HepG2 (cell line): ENCODE results near the gene ZBTB32. TPM values are rescaled to one million over a fixed set of nuclear protein-coding genes. Genes with fewer than 3 reads are reported as not detected.

Experiments
- AKAP8 ChIP-seq: sonication (generic); formaldehyde crosslinking; IDR thresholded peaks from 2 replicates; pipeline ENCODE4 v1.5.1; 2020; ENCODE audit warnings: mild to moderate bottlenecking, missing genetic modification reagents
- ELF1 ChIP-seq: sonication (generic); formaldehyde crosslinking; IDR thresholded peaks from 2 replicates; pipeline ENCODE4 v1.4.0; 2020; ENCODE audit warnings: missing genetic modification reagents
- ETV5 ChIP-seq: IDR thresholded peaks from 2 replicates; pipeline ENCODE4 v1.6.1; 2018; ENCODE audit warnings: missing biosample characterization, missing genetic modification reagents, inconsistent platforms, borderline replicate concordance
- IRX3 ChIP-seq: sonication (generic); formaldehyde crosslinking; IDR thresholded peaks from 2 replicates; pipeline ENCODE4 v1.8.1; 2023; ENCODE audit warnings: mild to moderate bottlenecking, low read depth, missing genetic modification reagents, borderline replicate concordance
- NAIF1 ChIP-seq: sonication (generic); formaldehyde crosslinking; IDR thresholded peaks from 2 replicates; pipeline ENCODE4 v1.5.0; 2020; ENCODE audit warnings: mild to moderate bottlenecking, missing genetic modification reagents, borderline replicate concordance
- NONO ChIP-seq, 2 experiments: fragments of 450-650 bp in 1 of 2; sonication (generic) in 1 of 2; formaldehyde crosslinking in 1 of 2; IDR thresholded peaks in 1 of 2; conservative IDR thresholded peaks in 1 of 2; 2 replicates each; pipeline versions ENCODE4 v1.6.1 to v1.8.0; 2017 to 2022; ENCODE audit warnings: mild to moderate bottlenecking in 1 of 2, missing genetic modification reagents in 1 of 2, moderate library complexity in 1 of 2
- ZKSCAN5 ChIP-seq: sonication (generic); formaldehyde crosslinking; IDR thresholded peaks from 2 replicates; pipeline ENCODE4 v1.5.1; 2020; ENCODE audit warnings: mild to moderate bottlenecking, missing genetic modification reagents
- ZSCAN29 ChIP-seq: sonication (generic); formaldehyde crosslinking; conservative IDR thresholded peaks from 2 replicates; pipeline ENCODE4 v1.4.0; 2020; ENCODE audit warnings: mild to moderate bottlenecking, missing genetic modification reagents
- polyA plus RNA-seq, 8 experiments: library from polyadenylated mRNA; depleted of rRNA in 3 of 8; stranded (reverse) in 7 of 8; unstranded in 1 of 8; fragments of >200 nt; fragmentation: Illumina TruSeq in 4 of 8; extraction: Trizol in 4 of 8; gene quantifications; 2 replicates each; pipeline versions ENCODE4 v1.2.1 to v1.2.3, GENCODE V29; 2011 to 2016; ENCODE audit warnings: low read depth in 4 of 8, missing spikeins in 1 of 8, mixed read lengths in 1 of 8; ENCODE audit not compliant: insufficient read depth in 1 of 8
- total RNA-seq, 5 experiments: library from RNA; depleted of rRNA; stranded (reverse); fragments of >200 nt; fragmentation: Illumina TruSeq; extraction: Trizol; gene quantifications; 2 replicates each; pipeline ENCODE4 v1.2.3, GENCODE V29; 2016; ENCODE audit warnings: low read depth in 1 of 5
- TF ChIP-seq, protein P1 (sequence below): sonication (generic); formaldehyde crosslinking; IDR thresholded peaks from 2 replicates; pipeline ENCODE4 v1.4.0; 2020; ENCODE audit warnings: missing genetic modification reagents, borderline replicate concordance
- TF ChIP-seq, protein P2 (sequence below): sonication (generic); formaldehyde crosslinking; IDR thresholded peaks from 2 replicates; pipeline ENCODE4 v1.5.0; 2020; ENCODE audit warnings: missing genetic modification reagents
- TF ChIP-seq, protein P3 (sequence below): sonication (generic); formaldehyde crosslinking; conservative IDR thresholded peaks from 2 replicates; pipeline ENCODE4 v1.8.0; 2022; ENCODE audit warnings: missing genetic modification reagents
- TF ChIP-seq, protein P4 (sequence below): IDR thresholded peaks from 2 replicates; pipeline ENCODE4 v1.6.1; 2012; ENCODE audit warnings: low read length, improper control_type of control experiment
- TF ChIP-seq, protein P5 (sequence below): sonication (generic); formaldehyde crosslinking; IDR thresholded peaks from 2 replicates; pipeline ENCODE4 v1.5.1; 2020; ENCODE audit warnings: mild to moderate bottlenecking, moderate library complexity, missing genetic modification reagents

The ZBTB32 gene
- total and polyA plus RNA-seq, 2 of the 13 experiments (the other 11 are each of a cell fraction or from before 2014, with no cell fraction given), result not detected

DNA sequence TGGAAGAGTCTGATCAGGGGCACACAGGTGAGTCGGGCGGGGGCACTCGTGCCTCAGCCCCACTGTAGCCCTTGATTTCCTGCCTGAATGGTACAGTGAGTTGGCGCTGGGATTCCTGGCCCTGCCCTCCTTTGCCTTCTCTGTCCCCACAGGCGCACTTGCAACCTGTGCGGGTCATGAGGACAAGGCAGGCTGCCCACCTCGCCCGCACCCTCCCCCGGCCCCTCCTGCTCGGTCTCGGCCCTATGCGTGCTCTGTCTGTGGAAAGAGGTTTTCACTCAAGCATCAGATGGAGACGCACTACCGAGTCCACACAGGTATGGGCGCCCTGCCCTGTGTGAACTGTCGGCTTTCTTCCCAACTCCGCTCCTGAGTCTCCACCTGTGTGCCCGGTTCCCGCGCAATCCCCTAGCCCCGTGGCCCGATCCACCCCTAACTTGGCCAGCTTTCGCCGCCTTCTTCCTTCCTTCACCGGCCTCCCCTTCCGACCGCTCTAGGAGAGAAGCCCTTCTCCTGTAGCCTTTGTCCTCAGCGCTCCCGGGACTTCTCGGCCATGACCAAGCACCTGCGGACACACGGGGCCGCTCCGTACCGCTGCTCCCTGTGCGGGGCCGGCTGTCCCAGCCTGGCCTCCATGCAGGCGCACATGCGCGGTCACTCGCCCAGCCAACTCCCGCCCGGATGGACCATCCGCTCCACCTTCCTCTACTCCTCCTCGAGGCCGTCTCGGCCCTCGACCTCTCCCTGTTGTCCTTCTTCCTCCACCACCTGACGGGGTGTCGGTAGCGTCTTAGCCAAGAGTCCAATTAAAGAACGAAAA, 11.8 kb downstream of the ZBTB32 start (continued):
- 0 out of 2 replicates have a peak, but pooled peaks have one; percentile 34 for TF ChIP-seq ZKSCAN5 (CRISPR knock-in tag)
- TF ChIP-seq IRX3 (CRISPR knock-in tag), result no peak
- TF ChIP-seq NAIF1 (CRISPR knock-in tag), result peak; percentile 11; the same call in 1 of the 2 replicates
- TF ChIP-seq ETV5 (CRISPR knock-in tag), result no peak; the same call in 1 of the 2 replicates
- TF ChIP-seq, protein P1, sequence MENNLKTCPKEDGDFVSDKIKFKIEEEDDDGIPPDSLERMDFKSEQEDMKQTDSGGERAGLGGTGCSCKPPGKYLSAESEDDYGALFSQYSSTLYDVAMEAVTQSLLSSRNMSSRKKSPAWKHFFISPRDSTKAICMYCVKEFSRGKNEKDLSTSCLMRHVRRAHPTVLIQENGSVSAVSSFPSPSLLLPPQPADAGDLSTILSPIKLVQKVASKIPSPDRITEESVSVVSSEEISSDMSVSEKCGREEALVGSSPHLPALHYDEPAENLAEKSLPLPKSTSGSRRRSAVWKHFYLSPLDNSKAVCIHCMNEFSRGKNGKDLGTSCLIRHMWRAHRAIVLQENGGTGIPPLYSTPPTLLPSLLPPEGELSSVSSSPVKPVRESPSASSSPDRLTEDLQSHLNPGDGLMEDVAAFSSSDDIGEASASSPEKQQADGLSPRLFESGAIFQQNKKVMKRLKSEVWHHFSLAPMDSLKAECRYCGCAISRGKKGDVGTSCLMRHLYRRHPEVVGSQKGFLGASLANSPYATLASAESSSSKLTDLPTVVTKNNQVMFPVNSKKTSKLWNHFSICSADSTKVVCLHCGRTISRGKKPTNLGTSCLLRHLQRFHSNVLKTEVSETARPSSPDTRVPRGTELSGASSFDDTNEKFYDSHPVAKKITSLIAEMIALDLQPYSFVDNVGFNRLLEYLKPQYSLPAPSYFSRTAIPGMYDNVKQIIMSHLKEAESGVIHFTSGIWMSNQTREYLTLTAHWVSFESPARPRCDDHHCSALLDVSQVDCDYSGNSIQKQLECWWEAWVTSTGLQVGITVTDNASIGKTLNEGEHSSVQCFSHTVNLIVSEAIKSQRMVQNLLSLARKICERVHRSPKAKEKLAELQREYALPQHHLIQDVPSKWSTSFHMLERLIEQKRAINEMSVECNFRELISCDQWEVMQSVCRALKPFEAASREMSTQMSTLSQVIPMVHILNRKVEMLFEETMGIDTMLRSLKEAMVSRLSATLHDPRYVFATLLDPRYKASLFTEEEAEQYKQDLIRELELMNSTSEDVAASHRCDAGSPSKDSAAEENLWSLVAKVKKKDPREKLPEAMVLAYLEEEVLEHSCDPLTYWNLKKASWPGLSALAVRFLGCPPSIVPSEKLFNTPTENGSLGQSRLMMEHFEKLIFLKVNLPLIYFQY (CRISPR knock-in tag), result no peak; the same call in 1 of the 2 replicates
- TF ChIP-seq ELF1 (CRISPR knock-in tag), result peak; percentile 30; the same call in 1 of the 2 replicates
- TF ChIP-seq AKAP8 (CRISPR knock-in tag), result peak; percentile 60
- TF ChIP-seq, protein P2, sequence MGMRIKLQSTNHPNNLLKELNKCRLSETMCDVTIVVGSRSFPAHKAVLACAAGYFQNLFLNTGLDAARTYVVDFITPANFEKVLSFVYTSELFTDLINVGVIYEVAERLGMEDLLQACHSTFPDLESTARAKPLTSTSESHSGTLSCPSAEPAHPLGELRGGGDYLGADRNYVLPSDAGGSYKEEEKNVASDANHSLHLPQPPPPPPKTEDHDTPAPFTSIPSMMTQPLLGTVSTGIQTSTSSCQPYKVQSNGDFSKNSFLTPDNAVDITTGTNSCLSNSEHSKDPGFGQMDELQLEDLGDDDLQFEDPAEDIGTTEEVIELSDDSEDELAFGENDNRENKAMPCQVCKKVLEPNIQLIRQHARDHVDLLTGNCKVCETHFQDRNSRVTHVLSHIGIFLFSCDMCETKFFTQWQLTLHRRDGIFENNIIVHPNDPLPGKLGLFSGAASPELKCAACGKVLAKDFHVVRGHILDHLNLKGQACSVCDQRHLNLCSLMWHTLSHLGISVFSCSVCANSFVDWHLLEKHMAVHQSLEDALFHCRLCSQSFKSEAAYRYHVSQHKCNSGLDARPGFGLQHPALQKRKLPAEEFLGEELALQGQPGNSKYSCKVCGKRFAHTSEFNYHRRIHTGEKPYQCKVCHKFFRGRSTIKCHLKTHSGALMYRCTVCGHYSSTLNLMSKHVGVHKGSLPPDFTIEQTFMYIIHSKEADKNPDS (CRISPR knock-in tag), result no peak
- TF ChIP-seq, protein P3, sequence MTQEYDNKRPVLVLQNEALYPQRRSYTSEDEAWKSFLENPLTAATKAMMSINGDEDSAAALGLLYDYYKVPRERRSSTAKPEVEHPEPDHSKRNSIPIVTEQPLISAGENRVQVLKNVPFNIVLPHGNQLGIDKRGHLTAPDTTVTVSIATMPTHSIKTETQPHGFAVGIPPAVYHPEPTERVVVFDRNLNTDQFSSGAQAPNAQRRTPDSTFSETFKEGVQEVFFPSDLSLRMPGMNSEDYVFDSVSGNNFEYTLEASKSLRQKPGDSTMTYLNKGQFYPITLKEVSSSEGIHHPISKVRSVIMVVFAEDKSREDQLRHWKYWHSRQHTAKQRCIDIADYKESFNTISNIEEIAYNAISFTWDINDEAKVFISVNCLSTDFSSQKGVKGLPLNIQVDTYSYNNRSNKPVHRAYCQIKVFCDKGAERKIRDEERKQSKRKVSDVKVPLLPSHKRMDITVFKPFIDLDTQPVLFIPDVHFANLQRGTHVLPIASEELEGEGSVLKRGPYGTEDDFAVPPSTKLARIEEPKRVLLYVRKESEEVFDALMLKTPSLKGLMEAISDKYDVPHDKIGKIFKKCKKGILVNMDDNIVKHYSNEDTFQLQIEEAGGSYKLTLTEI, result no peak
- TF ChIP-seq ZSCAN29 (CRISPR knock-in tag), result no peak
- TF ChIP-seq, protein P4, sequence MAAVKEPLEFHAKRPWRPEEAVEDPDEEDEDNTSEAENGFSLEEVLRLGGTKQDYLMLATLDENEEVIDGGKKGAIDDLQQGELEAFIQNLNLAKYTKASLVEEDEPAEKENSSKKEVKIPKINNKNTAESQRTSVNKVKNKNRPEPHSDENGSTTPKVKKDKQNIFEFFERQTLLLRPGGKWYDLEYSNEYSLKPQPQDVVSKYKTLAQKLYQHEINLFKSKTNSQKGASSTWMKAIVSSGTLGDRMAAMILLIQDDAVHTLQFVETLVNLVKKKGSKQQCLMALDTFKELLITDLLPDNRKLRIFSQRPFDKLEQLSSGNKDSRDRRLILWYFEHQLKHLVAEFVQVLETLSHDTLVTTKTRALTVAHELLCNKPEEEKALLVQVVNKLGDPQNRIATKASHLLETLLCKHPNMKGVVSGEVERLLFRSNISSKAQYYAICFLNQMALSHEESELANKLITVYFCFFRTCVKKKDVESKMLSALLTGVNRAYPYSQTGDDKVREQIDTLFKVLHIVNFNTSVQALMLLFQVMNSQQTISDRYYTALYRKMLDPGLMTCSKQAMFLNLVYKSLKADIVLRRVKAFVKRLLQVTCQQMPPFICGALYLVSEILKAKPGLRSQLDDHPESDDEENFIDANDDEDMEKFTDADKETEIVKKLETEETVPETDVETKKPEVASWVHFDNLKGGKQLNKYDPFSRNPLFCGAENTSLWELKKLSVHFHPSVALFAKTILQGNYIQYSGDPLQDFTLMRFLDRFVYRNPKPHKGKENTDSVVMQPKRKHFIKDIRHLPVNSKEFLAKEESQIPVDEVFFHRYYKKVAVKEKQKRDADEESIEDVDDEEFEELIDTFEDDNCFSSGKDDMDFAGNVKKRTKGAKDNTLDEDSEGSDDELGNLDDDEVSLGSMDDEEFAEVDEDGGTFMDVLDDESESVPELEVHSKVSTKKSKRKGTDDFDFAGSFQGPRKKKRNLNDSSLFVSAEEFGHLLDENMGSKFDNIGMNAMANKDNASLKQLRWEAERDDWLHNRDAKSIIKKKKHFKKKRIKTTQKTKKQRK, result no peak
- TF ChIP-seq, protein P5, sequence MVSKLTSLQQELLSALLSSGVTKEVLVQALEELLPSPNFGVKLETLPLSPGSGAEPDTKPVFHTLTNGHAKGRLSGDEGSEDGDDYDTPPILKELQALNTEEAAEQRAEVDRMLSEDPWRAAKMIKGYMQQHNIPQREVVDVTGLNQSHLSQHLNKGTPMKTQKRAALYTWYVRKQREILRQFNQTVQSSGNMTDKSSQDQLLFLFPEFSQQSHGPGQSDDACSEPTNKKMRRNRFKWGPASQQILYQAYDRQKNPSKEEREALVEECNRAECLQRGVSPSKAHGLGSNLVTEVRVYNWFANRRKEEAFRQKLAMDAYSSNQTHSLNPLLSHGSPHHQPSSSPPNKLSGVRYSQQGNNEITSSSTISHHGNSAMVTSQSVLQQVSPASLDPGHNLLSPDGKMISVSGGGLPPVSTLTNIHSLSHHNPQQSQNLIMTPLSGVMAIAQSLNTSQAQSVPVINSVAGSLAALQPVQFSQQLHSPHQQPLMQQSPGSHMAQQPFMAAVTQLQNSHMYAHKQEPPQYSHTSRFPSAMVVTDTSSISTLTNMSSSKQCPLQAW, result 0 out of 2 replicates have a peak, but pooled peaks have one; percentile 12
- no peak for TF ChIP-seq NONO (IDR thresholded peaks at IDR 0.05)
- TF ChIP-seq NONO (CRISPR knock-in tag; conservative IDR thresholded peaks at IDR 0.05), result peak; percentile 80
